Neural progenitor cell (in vitro differentiated cells): Measurements from ENCODE around the gene RUFY4.

Source experiments
- EZH2 ChIP-seq: fragments of 200-600 bp; sonication (generic); IDR thresholded peaks from 2 replicates; pipeline ENCODE4 v1.6.1; 2017; ENCODE audit warnings: antibody characterized with exemption, mild to moderate bottlenecking, moderate library complexity
- TF ChIP-seq, protein P1 (sequence below): fragments of 200-600 bp; sonication (generic); IDR thresholded peaks from 2 replicates; pipeline ENCODE4 v1.5.1; 2017; ENCODE audit warnings: antibody characterized with exemption, mild to moderate bottlenecking

DNA sequence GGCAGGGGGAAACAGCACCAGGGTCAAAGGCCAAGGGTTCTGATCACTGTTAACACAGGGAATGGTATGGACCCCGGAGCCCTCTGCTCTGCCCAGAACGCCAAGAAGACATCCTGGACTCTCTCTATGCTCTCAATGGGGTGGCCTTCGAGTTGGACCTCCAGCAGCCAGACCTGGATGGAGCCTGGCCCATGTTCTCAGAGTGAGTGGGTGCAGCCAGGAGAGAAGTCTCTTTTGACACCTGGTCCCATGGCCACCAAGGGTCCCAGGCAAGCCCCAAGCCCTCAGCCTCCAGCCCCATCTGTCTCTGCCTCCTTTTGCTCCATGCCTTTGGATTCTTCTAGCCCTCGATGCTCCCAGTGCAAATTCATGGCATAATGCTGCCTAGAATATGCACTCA, 4.1 kb downstream of the RUFY4 start:
- TF ChIP-seq, protein P1, sequence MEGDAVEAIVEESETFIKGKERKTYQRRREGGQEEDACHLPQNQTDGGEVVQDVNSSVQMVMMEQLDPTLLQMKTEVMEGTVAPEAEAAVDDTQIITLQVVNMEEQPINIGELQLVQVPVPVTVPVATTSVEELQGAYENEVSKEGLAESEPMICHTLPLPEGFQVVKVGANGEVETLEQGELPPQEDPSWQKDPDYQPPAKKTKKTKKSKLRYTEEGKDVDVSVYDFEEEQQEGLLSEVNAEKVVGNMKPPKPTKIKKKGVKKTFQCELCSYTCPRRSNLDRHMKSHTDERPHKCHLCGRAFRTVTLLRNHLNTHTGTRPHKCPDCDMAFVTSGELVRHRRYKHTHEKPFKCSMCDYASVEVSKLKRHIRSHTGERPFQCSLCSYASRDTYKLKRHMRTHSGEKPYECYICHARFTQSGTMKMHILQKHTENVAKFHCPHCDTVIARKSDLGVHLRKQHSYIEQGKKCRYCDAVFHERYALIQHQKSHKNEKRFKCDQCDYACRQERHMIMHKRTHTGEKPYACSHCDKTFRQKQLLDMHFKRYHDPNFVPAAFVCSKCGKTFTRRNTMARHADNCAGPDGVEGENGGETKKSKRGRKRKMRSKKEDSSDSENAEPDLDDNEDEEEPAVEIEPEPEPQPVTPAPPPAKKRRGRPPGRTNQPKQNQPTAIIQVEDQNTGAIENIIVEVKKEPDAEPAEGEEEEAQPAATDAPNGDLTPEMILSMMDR, result no peak
- TF ChIP-seq EZH2, result no peak
